Endothelial cell of umbilical vein (primary cell): ENCODE results near the gene LRCH1.

Experiments
- EZH2 ChIP-seq: IDR thresholded peaks from 2 replicates; pipeline ENCODE4 v1.6.1; 2012; ENCODE audit warnings: borderline replicate concordance, low read depth, mild to moderate bottlenecking, moderate library complexity, low read length, inconsistent platforms; ENCODE audit not compliant: severe bottlenecking
- FOS ChIP-seq: IDR thresholded peaks from 2 replicates; pipeline ENCODE4 v1.6.1; 2011; ENCODE audit warnings: mild to moderate bottlenecking, low read length, moderate library complexity, borderline replicate concordance; ENCODE audit not compliant: insufficient read depth
- JUN ChIP-seq: IDR thresholded peaks from 2 replicates; pipeline ENCODE4 v1.6.1; 2011; ENCODE audit warnings: borderline replicate concordance, low read depth; ENCODE audit not compliant: insufficient read length, insufficient read depth
- MYC ChIP-seq: IDR thresholded peaks from one replicate; pipeline ENCODE4 v1.6.1; 2011; ENCODE audit warnings: mild to moderate bottlenecking, low read depth, low read length
- POLR2A ChIP-seq: IDR thresholded peaks from 2 replicates; pipeline ENCODE4 v1.6.1; 2012; ENCODE audit warnings: low read depth, mild to moderate bottlenecking, control low read depth, low read length
- POLR2AphosphoS5 ChIP-seq: IDR thresholded peaks from 2 replicates; pipeline ENCODE4 v1.6.1; 2012; ENCODE audit warnings: low read depth, mild to moderate bottlenecking, control low read depth, low read length, moderate library complexity; ENCODE audit not compliant: insufficient read depth
- TF ChIP-seq, protein P1 (sequence below), 2 donors: IDR thresholded peaks; 1 replicate in 1 of 2; 2 replicates in 1 of 2; pipeline ENCODE4 v1.5.1; 2011; ENCODE audit warnings: low read length in 2 of 2, mild to moderate bottlenecking in 2 of 2, moderate library complexity in 2 of 2, control low read depth in 1 of 2, inconsistent platforms in 1 of 2, low read depth in 1 of 2; ENCODE audit not compliant: insufficient read depth in 1 of 2; ENCODE audit errors: extremely low read depth in 1 of 2
- TF ChIP-seq, protein P2 (sequence below): IDR thresholded peaks from 2 replicates; pipeline ENCODE4 v1.6.1; 2011; ENCODE audit not compliant: insufficient read depth, insufficient read length

DNA sequence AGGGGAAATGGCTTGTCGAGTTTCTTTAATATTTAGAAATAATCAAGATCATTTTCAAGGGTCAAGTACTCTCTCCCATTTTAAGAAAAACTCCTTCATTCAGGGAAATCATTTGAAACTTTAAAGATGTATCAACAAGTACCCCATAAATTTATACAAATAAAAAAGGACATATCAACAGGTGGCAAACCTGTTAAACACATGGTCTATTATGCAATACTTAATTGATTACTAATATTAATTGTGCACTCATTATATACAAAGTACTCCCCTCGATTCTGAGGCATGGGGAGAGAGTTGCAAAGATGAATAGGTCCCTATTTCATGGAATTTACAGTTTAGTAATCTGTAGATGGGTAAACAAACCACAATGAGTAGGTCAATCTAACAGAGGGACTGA lies 2.1 kb upstream of the LRCH1 start:
- TF ChIP-seq EZH2 (no peak), POLR2AphosphoS5 (no peak), FOS (no peak), POLR2A (no peak), JUN (no peak), MYC (no peak)
- TF ChIP-seq, protein P1, sequence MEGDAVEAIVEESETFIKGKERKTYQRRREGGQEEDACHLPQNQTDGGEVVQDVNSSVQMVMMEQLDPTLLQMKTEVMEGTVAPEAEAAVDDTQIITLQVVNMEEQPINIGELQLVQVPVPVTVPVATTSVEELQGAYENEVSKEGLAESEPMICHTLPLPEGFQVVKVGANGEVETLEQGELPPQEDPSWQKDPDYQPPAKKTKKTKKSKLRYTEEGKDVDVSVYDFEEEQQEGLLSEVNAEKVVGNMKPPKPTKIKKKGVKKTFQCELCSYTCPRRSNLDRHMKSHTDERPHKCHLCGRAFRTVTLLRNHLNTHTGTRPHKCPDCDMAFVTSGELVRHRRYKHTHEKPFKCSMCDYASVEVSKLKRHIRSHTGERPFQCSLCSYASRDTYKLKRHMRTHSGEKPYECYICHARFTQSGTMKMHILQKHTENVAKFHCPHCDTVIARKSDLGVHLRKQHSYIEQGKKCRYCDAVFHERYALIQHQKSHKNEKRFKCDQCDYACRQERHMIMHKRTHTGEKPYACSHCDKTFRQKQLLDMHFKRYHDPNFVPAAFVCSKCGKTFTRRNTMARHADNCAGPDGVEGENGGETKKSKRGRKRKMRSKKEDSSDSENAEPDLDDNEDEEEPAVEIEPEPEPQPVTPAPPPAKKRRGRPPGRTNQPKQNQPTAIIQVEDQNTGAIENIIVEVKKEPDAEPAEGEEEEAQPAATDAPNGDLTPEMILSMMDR (IDR thresholded peaks at IDR 0.05; ENCODE audit: extremely low read depth in 1 of 2, insufficient read depth in 1 of 2, low read depth in 1 of 2, low read length in 2 of 2), result no peak
- TF ChIP-seq, protein P2, sequence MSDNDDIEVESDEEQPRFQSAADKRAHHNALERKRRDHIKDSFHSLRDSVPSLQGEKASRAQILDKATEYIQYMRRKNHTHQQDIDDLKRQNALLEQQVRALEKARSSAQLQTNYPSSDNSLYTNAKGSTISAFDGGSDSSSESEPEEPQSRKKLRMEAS, result no peak
